ENCODE measurements around the gene HGFAC. TPM values are rescaled to one million over a fixed set of nuclear protein-coding genes. Genes with fewer than 3 reads are reported as not detected.

HGFAC gene
- total RNA-seq, 2 donors from 2014 or later = not detected

- no peaks in the 10 kb centered on the region for H3K27me3 ChIP-seq
- H3K27ac ChIP-seq = peak overlapping the region; percentile 73 to 77
Observed at GRCh38 chr4:3497095-3497494, 55.3 kb downstream of the HGFAC start.

DNA sequence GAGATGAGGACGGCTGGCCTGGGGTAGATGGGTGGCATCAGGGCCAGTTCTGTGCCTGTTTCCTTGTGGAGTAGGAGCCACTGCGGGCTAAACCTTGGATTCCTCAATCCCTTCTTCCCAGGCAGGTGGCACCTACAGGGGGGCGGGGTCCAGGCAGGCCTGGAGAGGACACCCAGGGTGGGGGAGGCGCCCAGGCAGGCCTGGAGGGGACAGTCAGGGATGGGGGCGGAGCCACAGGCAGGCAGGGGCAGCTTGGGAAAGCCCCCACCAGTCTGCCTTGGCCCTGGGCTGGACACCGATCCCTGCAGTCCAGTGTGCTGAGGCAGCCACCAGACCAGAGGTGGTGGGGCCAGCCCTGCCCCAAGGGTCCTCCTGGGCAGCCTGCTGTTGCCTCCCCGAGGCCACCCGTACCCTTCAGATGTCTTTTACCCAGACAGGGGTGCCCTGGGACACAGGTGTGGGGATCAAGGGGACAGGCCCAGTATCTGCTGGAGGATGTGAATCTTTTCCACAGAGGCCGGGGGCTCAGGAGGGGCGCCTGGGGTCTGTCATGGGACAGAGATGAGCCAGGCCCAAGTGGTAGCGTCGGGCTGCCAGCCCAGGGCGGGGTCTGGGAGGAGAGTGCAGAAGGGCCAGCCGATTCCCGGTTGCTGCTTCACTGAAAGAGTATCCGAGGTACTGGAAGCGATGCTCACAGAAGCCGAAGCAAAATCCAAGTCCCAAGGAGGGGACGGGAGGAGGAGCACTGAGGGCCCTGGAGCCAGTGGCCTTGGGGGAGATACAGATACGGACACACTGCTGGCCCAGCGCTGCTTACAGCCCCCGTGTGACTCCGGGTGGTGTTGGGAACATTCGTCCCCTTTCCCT, 56.0 kb downstream of the HGFAC start:
- TF ChIP-seq, protein P1, sequence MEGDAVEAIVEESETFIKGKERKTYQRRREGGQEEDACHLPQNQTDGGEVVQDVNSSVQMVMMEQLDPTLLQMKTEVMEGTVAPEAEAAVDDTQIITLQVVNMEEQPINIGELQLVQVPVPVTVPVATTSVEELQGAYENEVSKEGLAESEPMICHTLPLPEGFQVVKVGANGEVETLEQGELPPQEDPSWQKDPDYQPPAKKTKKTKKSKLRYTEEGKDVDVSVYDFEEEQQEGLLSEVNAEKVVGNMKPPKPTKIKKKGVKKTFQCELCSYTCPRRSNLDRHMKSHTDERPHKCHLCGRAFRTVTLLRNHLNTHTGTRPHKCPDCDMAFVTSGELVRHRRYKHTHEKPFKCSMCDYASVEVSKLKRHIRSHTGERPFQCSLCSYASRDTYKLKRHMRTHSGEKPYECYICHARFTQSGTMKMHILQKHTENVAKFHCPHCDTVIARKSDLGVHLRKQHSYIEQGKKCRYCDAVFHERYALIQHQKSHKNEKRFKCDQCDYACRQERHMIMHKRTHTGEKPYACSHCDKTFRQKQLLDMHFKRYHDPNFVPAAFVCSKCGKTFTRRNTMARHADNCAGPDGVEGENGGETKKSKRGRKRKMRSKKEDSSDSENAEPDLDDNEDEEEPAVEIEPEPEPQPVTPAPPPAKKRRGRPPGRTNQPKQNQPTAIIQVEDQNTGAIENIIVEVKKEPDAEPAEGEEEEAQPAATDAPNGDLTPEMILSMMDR (IDR thresholded peaks at IDR 0.05) = no peak
- Histone ChIP-seq H3K9me3 (no peaks in the 10 kb centered on the region), H3K4me3 (no peak overlapping the region), H3K27me3 (no peaks in the 10 kb centered on the region), H3K27ac (peak overlapping the region; percentile 73 to 77), H3K36me3 (peaks cover 30% of the 10 kb centered on the region), H3K4me1 (peaks cover 0 to 59% of the 10 kb centered on the region in 2 donors)
- DNase-seq (ENCODE audit: low spot score) = no peak

More at GRCh38 chr4:3497095-3497494, 55.3 kb downstream of the HGFAC start:
- Histone ChIP-seq H3K9me3 (no peaks in the 10 kb centered on the region), H3K36me3 (peaks cover 33% of the 10 kb centered on the region), H3K4me3 (no peak overlapping the region), H3K4me1 (peaks cover 0 to 53% of the 10 kb centered on the region in 2 donors)
- TF ChIP-seq, protein P1 (IDR thresholded peaks at IDR 0.05) = no peak
- no peak for DNase-seq (ENCODE audit: low spot score)

- no peak for DNase-seq (ENCODE audit: low spot score)
- Histone ChIP-seq H3K4me3 (no peak overlapping the region), H3K4me1 (peaks cover 0 to 66% of the 10 kb centered on the region in 2 donors), H3K36me3 (peaks cover 30% of the 10 kb centered on the region), H3K9me3 (no peaks in the 10 kb centered on the region), H3K27ac (peak overlapping the region; percentile 73 to 77), H3K27me3 (no peaks in the 10 kb centered on the region)
- TF ChIP-seq, protein P1 (IDR thresholded peaks at IDR 0.05) = no peak
Observed at GRCh38 chr4:3498407-3498806, 56.6 kb downstream of the HGFAC start.

Other genes starting within 250 kb of the HGFAC start
- gene MSANTD1, start 192.8 kb upstream of the HGFAC start, total RNA-seq = not detected
- gene RGS12, start 148.9 kb upstream of the HGFAC start, total RNA-seq = 1 to 10 TPM; 7.0 to 9.9 TPM
- 10 to 100 TPM; 31.0 to 68.9 TPM for gene DOK7, start 21.3 kb downstream of the HGFAC start, total RNA-seq
- 100 to 1,000 TPM; 256 to 321 TPM for gene LRPAP1, start 90.5 kb downstream of the HGFAC start, total RNA-seq